Liver (tissue), 9 donors: ENCODE results near the gene ISCU. TPM values are rescaled to one million over a fixed set of nuclear protein-coding genes. Genes with fewer than 3 reads are reported as not detected.
"Not testable (repeated sequence)": the region's sequence is repeated elsewhere in the genome, so short reads cannot be mapped to it uniquely, and the experiment has no call there.

Experiments used
- DNase-seq: peaks from one replicate; pipeline ENCODE4 v3.0.0-alpha.2; 2017; ENCODE audit warnings: low spot score
- H3K27ac ChIP-seq, 2 donors: one replicate each; pipeline ENCODE4 v1.7.0; 2013; ENCODE audit warnings: inconsistent platforms in 2 of 2, low read length in 2 of 2, control low read depth in 1 of 2, low read depth in 1 of 2, mild to moderate bottlenecking in 1 of 2
- H3K27me3 ChIP-seq, 4 donors: one replicate each; pipeline versions ENCODE4 v1.6.1 to v1.7.0; 2013; ENCODE audit warnings: low read length in 3 of 4, inconsistent platforms in 1 of 4, mild to moderate bottlenecking in 1 of 4, moderate library complexity in 1 of 4; ENCODE audit not compliant: control insufficient read depth in 4 of 4, insufficient read depth in 4 of 4
- H3K36me3 ChIP-seq, 4 donors: one replicate each; pipeline versions ENCODE4 v1.6.1 to v1.7.0; 2013; ENCODE audit warnings: low read length in 3 of 4, mild to moderate bottlenecking in 3 of 4, low read depth in 1 of 4, moderate library complexity in 1 of 4; ENCODE audit not compliant: control insufficient read depth in 4 of 4, insufficient read depth in 3 of 4
- H3K4me1 ChIP-seq, 4 donors: one replicate each; pipeline versions ENCODE4 v1.6.1 to v1.7.0; 2013; ENCODE audit warnings: low read length in 3 of 4, mild to moderate bottlenecking in 3 of 4, moderate library complexity in 1 of 4; ENCODE audit not compliant: control insufficient read depth in 4 of 4, insufficient read depth in 4 of 4
- H3K4me3 ChIP-seq, 3 donors: one replicate each; pipeline versions ENCODE4 v1.6.1 to v1.7.0; 2013; ENCODE audit warnings: low read length in 3 of 3, control low read depth in 1 of 3, low read depth in 1 of 3, mild to moderate bottlenecking in 1 of 3
- H3K9ac ChIP-seq, 2 donors: one replicate each; pipeline ENCODE4 v1.7.0; 2013; ENCODE audit warnings: low read length in 2 of 2, mild to moderate bottlenecking in 2 of 2, moderate library complexity in 2 of 2, control low read depth in 1 of 2, low read depth in 1 of 2
- H3K9me3 ChIP-seq, 4 donors: one replicate each; pipeline versions ENCODE4 v1.6.1 to v1.7.0; 2013; ENCODE audit warnings: low read length in 3 of 4; ENCODE audit not compliant: control insufficient read depth in 4 of 4
- FOXA1 ChIP-seq: IDR thresholded peaks from 2 replicates; pipeline ENCODE4 v1.6.1; 2016; ENCODE audit warnings: antibody characterized with exemption
- FOXA2 ChIP-seq: IDR thresholded peaks from 2 replicates; pipeline ENCODE4 v1.6.1; 2016; ENCODE audit warnings: antibody characterized with exemption
- RAD21 ChIP-seq, 2 donors: IDR thresholded peaks; 2 replicates each; pipeline ENCODE4 v1.6.1; 2016; ENCODE audit warnings: antibody characterized with exemption in 2 of 2, mild to moderate bottlenecking in 2 of 2
- RXRA ChIP-seq, 2 donors: IDR thresholded peaks; 2 replicates each; pipeline ENCODE4 v1.6.1; 2017 to 2018; ENCODE audit warnings: antibody characterized with exemption in 2 of 2, mild to moderate bottlenecking in 1 of 2
- WGBS: extraction: QIAGEN DNeasy Blood & Tissue Kit; methylation state at CpG from one replicate; pipeline ENCODE4 v1.1.7; 2013; 5-methylcytosine and 5-hydroxymethylcytosine counted together
- polyA plus RNA-seq, 2 donors: library from polyadenylated mRNA; stranded (reverse) in 1 of 2; unstranded in 1 of 2; fragments of 200-250 nt in 1 of 2; fragments of >200 nt in 1 of 2; fragmentation: Nextera tagmentation in 1 of 2; extraction: Ambion mirVana in 1 of 2; gene quantifications; one replicate each; pipeline versions ENCODE4 v1.2.1 to v1.2.3, GENCODE V29; 2013 to 2015
- total RNA-seq, 2 donors: library from RNA; depleted of rRNA; stranded (reverse); fragments of >200 nt; gene quantifications; one replicate each; pipeline ENCODE4 v1.2.3, GENCODE V29; 2014
- TF ChIP-seq, protein P1 (sequence below): fragments of 150-350 bp; IDR thresholded peaks from 2 replicates; pipeline ENCODE4 v1.5.1; 2017; ENCODE audit warnings: improper control_type of control experiment, low read depth, low read length; ENCODE audit not compliant: missing input control
- donor health status: healthy.
- donor health status: healthy.
- donor health status: healthy.
- donor health status: healthy.
- donor health status: healthy.

ISCU gene
- total and polyA plus RNA-seq, 4 donors: 42.3 to 85.9 (median 63.8) TPM

DNA sequence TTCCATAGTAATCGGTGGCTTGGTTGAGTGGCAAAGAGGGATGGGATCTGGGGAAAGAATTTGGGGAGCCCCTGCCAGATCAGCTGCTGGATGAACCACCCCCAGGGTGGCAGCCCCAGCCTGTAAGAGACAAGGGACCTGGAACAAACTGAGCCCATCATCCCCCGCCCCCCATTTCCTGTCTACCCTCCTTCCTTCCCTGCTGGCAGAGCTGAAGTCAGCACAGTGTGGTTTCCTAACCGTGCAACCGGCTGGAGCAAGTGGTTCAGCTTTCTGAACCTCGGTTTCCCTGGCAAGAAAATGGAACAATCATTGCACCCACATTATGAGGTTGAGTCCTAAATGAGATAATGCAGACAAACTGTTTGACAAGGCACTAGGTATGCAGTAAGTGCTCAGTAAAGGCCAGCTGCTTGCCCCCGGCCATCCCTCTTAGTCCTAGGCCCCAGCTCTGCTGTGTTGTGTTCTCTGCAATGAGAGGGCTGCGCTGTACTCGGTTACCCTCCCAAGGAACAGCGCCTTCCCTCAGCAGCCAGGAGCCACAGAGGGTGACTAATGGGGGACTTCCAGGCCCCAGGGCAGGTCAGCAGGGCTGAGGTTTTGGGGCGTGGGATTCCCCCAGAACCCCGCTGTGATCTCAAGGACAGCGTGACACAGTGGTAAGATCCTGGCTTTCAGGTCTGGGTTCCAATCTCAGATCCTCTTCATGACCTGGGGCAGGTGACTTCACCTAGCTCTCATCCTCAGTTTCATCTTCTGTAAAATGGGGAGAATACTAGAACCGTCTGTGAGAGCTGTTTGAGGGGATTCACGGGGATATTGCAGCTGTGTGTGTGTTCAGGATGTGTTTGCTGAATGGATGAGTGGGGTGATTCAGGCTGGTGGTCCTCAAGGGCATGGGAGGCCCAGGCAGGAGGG lies 54.8 kb downstream of the ISCU start (continued):
- TF ChIP-seq RXRA (IDR thresholded peaks at IDR 0.05) (no peak), RAD21 (IDR thresholded peaks at IDR 0.05) (no peak), FOXA1 (no peak)

DNA sequence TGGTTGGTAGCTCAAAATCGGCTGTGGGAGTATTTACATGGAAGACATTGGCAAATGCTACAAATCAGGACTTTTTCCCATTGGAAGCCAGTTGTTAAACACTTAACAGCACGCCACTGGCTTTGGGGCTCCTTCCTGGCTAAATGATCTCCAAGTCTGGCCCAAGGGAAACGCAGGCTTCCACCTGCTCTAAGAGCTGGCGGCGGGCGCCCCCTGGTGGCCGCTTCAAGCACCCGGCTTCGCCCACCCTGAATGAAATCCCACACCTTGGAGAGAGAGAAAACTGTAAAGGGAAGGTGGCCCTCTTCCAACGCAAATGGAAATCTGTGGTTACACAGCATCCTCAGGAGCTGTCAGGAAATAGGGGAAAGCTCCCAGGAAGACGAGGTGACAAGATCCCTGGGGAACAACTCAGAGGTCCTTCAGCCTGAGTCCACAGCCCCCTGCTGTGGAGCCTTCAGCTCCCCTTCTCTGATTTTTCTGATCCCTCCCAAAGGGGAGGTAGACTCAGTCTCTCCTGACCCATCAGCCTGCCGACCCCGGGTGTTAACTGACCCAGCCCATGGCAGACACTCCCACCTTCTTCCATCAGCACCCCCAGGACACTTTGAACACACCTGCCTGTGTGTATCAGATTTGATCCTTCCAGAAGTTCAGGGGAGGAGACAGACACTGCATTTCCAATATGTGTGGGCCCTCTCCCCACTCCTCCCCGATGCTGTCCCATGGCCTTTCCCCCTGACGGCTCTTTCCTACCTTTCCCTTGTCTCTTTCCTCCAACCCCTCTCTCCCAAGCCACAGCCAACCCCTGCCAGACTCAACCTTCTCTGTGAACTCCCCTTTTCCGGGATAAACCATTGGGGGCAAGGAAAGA lies 55.9 kb downstream of the ISCU start:
- Histone ChIP-seq H3K36me3 (no peaks in the 10 kb centered on the region), H3K4me1 (peaks cover 0 to 3% (median 0%) of the 10 kb centered on the region in 4 donors), H3K9ac (no peak overlapping the region), H3K4me3 (no peak overlapping the region), H3K9me3 (no peaks in the 10 kb centered on the region), H3K27me3 (no peaks in the 10 kb centered on the region), H3K27ac (no peak overlapping the region)
- WGBS: 12% methylated on average over 16 of the region's 16 CpGs
- TF ChIP-seq FOXA2 (no peak), RAD21 (IDR thresholded peaks at IDR 0.05) (peak; percentile 95 to 96)
- TF ChIP-seq, protein P1, sequence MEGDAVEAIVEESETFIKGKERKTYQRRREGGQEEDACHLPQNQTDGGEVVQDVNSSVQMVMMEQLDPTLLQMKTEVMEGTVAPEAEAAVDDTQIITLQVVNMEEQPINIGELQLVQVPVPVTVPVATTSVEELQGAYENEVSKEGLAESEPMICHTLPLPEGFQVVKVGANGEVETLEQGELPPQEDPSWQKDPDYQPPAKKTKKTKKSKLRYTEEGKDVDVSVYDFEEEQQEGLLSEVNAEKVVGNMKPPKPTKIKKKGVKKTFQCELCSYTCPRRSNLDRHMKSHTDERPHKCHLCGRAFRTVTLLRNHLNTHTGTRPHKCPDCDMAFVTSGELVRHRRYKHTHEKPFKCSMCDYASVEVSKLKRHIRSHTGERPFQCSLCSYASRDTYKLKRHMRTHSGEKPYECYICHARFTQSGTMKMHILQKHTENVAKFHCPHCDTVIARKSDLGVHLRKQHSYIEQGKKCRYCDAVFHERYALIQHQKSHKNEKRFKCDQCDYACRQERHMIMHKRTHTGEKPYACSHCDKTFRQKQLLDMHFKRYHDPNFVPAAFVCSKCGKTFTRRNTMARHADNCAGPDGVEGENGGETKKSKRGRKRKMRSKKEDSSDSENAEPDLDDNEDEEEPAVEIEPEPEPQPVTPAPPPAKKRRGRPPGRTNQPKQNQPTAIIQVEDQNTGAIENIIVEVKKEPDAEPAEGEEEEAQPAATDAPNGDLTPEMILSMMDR: peak; percentile 84
- peak; percentile 85 for DNase-seq

DNA sequence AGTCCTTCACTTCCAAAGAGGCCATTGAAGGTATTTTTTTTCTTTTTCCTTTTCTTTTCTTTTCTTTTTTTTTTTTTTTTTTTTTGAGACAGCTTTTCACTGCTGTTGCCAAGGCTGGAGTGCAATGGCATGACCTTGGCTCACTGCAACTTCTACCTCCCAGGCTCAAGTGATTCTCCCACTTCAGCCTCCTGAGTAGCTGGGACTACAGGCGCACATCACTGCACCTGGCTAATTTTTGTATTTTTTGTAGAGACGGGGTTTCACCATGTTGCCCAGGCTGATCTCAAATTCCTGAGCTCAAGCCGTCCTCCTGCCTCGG lies 56.5 kb downstream of the ISCU start:
- not testable (repeated sequence) for H3K4me3 ChIP-seq, H3K27me3 ChIP-seq, H3K9ac ChIP-seq, H3K36me3 ChIP-seq, DNase-seq, H3K4me1 ChIP-seq, H3K27ac ChIP-seq, H3K9me3 ChIP-seq
- WGBS: 80% methylated on average over 4 of the region's 4 CpGs

Other genes with a start within 250 kb of the ISCU start
- 10 to 100 TPM in 1 of 2 donors, 1 to 10 TPM in 1; 7.4 to 13.7 TPM for gene CMKLR1, start 223.3 kb upstream of the ISCU start, total RNA-seq
- 1 to 10 TPM in 1 of 2 donors, under 1 TPM in 1; 0.67 to 4.2 TPM for gene CMKLR1, start 223.3 kb upstream of the ISCU start, polyA plus RNA-seq
- 10 to 100 TPM in 1 of 2 donors, 1 to 10 TPM in 1; 3.6 to 20.9 TPM for gene FICD, start 47.3 kb upstream of the ISCU start, total RNA-seq
- 1 to 10 TPM; 4.1 to 9.0 TPM for gene FICD, start 47.3 kb upstream of the ISCU start, polyA plus RNA-seq
- gene SART3, start 1.4 kb upstream of the ISCU start, total RNA-seq: 10 to 100 TPM; 36.6 to 37.1 TPM
- gene SART3, start 1.4 kb upstream of the ISCU start, polyA plus RNA-seq: 10 to 100 TPM in 1 of 2 donors, 1 to 10 TPM in 1; 5.9 to 10.5 TPM
- 1 to 10 TPM in 1 of 2 donors, under 1 TPM in 1; 0.25 to 2.6 TPM for gene TMEM119, start 35.5 kb downstream of the ISCU start, total RNA-seq
- under 1 TPM; 0.14 to 0.51 TPM for gene TMEM119, start 35.5 kb downstream of the ISCU start, polyA plus RNA-seq
- 1 to 10 TPM; 4.8 to 9.6 TPM for gene SELPLG, start 71.3 kb downstream of the ISCU start, total RNA-seq
- 1 to 10 TPM; 2.1 to 4.8 TPM for gene SELPLG, start 71.3 kb downstream of the ISCU start, polyA plus RNA-seq
- gene CORO1C, start 168.9 kb downstream of the ISCU start, total RNA-seq: 10 to 100 TPM; 45.8 to 58.6 TPM
- gene CORO1C, start 168.9 kb downstream of the ISCU start, polyA plus RNA-seq: 10 to 100 TPM; 23.2 to 38.1 TPM